Thyroid gland (tissue), 4 donors: ENCODE data around the gene VIT. TPM values are rescaled to one million over a fixed set of nuclear protein-coding genes. Genes with fewer than 3 reads are reported as not detected.

Experiments used
- DNase-seq, 2 donors: peaks; one replicate each; pipeline ENCODE4 v3.0.0-alpha.2; 2019
- H3K27ac ChIP-seq, 3 donors: fragments of 200-600 bp; sonication (generic); 1 replicate in 2 of 3; 2 replicates in 1 of 3; pipeline ENCODE4 v1.5.1; 2016 to 2019; ENCODE audit warnings: mild to moderate bottlenecking in 1 of 3, moderate library complexity in 1 of 3
- H3K27me3 ChIP-seq: fragments of 200-600 bp; sonication (generic); one replicate; pipeline ENCODE4 v1.5.1; 2019
- H3K36me3 ChIP-seq, 2 donors: fragments of 200-600 bp; sonication (generic); one replicate each; pipeline ENCODE4 v1.5.1; 2016 to 2019
- H3K4me1 ChIP-seq, 2 donors: fragments of 200-600 bp; sonication (generic); one replicate each; pipeline ENCODE4 v1.5.1; 2017 to 2019
- H3K4me3 ChIP-seq, 3 donors: fragments of 200-600 bp; sonication (generic); replicated peaks in 1 of 3; 1 replicate in 2 of 3; 2 replicates in 1 of 3; pipeline ENCODE4 v1.5.1; 2016; ENCODE audit warnings: mild to moderate bottlenecking in 1 of 3
- H3K9me3 ChIP-seq: fragments of 200-600 bp; sonication (generic); one replicate; pipeline ENCODE4 v1.5.1; 2017
- CTCF ChIP-seq, 6 experiments: fragments of 200-600 bp in 3 of 6; fragments of 450-650 bp in 3 of 6; sonication (generic) in 3 of 6; IDR thresholded peaks; one replicate each; pipeline ENCODE4 v1.5.1; 2016 to 2019; ENCODE audit warnings: antibody characterized with exemption in 6 of 6, mild to moderate bottlenecking in 2 of 6, inconsistent platforms in 1 of 6, moderate library complexity in 1 of 6
- POLR2A ChIP-seq, 2 donors: fragments of 450-650 bp; IDR thresholded peaks; one replicate each; pipeline ENCODE4 v1.6.1; 2017; ENCODE audit warnings: antibody characterized with exemption in 2 of 2, mild to moderate bottlenecking in 2 of 2, moderate library complexity in 1 of 2
- WGBS, 2 donors: methylation state at CpG; one replicate each; pipeline ENCODE4 v1.1.5; 2017; 5-methylcytosine and 5-hydroxymethylcytosine counted together
- intact Hi-C: fragments of 100-400 bp; cut with DNase I; formaldehyde crosslinking; loops from one replicate; pipeline ENCODE4 v1.15.1; 2023
- total RNA-seq, 4 donors: library from RNA; depleted of rRNA; stranded (reverse); fragments of >200 nt; gene quantifications; one replicate each; pipeline ENCODE4 v1.2.3, GENCODE V29; 2016

The VIT gene
- total RNA-seq, 4 donors from 2014 or later: 9.4 to 24.7 (median 20.6) TPM

DNA sequence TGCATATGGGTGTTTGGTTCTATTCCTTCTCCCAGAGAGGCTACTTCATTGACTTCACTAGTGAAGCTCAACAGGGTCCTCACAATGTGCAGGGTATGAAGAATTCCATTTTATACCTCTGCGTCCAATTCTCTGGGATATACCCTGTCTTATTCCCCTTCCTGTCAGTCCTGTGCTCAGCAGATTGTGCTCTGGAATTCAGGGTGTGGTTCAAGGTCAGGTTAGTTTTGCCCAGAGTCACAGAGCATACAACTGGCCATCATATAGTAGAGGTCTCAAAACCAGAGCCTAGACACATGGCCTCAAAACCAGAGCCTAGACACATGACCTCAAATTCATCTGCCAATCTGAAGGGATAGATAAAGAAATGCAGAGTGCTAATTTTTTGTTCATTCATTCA is 38.8 kb upstream of the VIT start:
- no peaks in the 10 kb centered on the region for H3K27me3 ChIP-seq
- WGBS, 2 donors: 91 to 96% methylated on average over 1 of the region's 1 CpG
- TF ChIP-seq CTCF (IDR thresholded peaks at IDR 0.05) (no peak), POLR2A (IDR thresholded peaks at IDR 0.05) (no peak)
- H3K36me3 ChIP-seq: no peaks in the 10 kb centered on the region
- H3K9me3 ChIP-seq: no peaks in the 10 kb centered on the region
- DNase-seq: no peak
- no peaks in the 10 kb centered on the region for H3K4me1 ChIP-seq
- H3K4me3 ChIP-seq: no peak overlapping the region
- H3K27ac ChIP-seq: no peak overlapping the region
- intact Hi-C loops: no loop called here

- 65 to 70% methylated on average over 1 of the region's 1 CpG for WGBS, 2 donors
- Histone ChIP-seq H3K27me3 (no peaks in the 10 kb centered on the region), H3K27ac (no peak overlapping the region), H3K4me1 (no peaks in the 10 kb centered on the region), H3K4me3 (no peak overlapping the region), H3K36me3 (no peaks in the 10 kb centered on the region), H3K9me3 (no peaks in the 10 kb centered on the region)
- no peak for TF ChIP-seq POLR2A (IDR thresholded peaks at IDR 0.05)
- no peak for TF ChIP-seq CTCF (IDR thresholded peaks at IDR 0.05)
- no peak for DNase-seq
- intact Hi-C loops: no loop called here
Measured at GRCh38 chr2:36658277-36658748, 38.2 kb upstream of the VIT start.

DNA sequence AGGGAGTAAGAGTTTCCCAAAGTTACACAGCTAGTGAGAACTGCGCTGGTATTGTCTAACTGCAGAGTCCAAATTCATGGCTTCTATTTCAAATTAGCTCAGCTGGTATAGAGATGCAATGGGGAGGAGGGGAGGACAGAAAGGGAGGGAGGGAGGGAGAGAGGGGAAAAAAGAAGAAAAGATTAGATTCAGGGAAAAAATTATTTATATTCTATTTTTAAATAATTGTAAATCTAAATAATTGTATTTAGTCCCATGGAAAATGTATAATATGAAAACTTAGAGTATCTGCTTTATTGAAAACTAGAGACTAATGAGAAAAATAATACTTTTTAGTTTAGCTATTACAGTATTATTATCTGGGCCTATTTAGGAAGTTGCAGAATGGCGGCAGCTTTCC is 37.3 kb upstream of the VIT start:
- WGBS, 2 donors: 72 to 95% methylated on average over 2 of the region's 2 CpGs
- intact Hi-C loops: no loop called here
- H3K27me3 ChIP-seq: no peaks in the 10 kb centered on the region
- TF ChIP-seq CTCF (IDR thresholded peaks at IDR 0.05): no peak
- no peak for TF ChIP-seq POLR2A (IDR thresholded peaks at IDR 0.05)
- no peaks in the 10 kb centered on the region for H3K36me3 ChIP-seq
- no peak overlapping the region for H3K27ac ChIP-seq
- no peaks in the 10 kb centered on the region for H3K9me3 ChIP-seq
- H3K4me3 ChIP-seq: no peak overlapping the region
- H3K4me1 ChIP-seq: no peaks in the 10 kb centered on the region
- no peak for DNase-seq

GRCh38 chr2:36659872-36660312 is 36.6 kb upstream of the VIT start:
- Histone ChIP-seq H3K36me3 (no peaks in the 10 kb centered on the region), H3K27ac (no peak overlapping the region), H3K4me1 (no peaks in the 10 kb centered on the region), H3K4me3 (no peak overlapping the region), H3K27me3 (no peaks in the 10 kb centered on the region), H3K9me3 (no peaks in the 10 kb centered on the region)
- intact Hi-C loops: loop anchor here (10.0 kb wide), 2 partner anchors 145 to 315 kb away; no protein-coding TSS in a partner anchor
- TF ChIP-seq CTCF (IDR thresholded peaks at IDR 0.05) (no peak), POLR2A (IDR thresholded peaks at IDR 0.05) (no peak)
- no peak for DNase-seq

GRCh38 chr2:36662638-36663037 is 33.9 kb upstream of the VIT start:
- no peak for DNase-seq
- H3K4me1 ChIP-seq: no peaks in the 10 kb centered on the region
- H3K9me3 ChIP-seq: no peaks in the 10 kb centered on the region
- 90% methylated on average over 8 of the region's 8 CpGs for WGBS, 2 donors
- no peak overlapping the region for H3K4me3 ChIP-seq
- TF ChIP-seq POLR2A (IDR thresholded peaks at IDR 0.05) (no peak), CTCF (IDR thresholded peaks at IDR 0.05) (no peak)
- intact Hi-C loops: loop anchor here (10.0 kb wide), 2 partner anchors 148 to 318 kb away; no protein-coding TSS in a partner anchor
- H3K36me3 ChIP-seq: no peaks in the 10 kb centered on the region
- H3K27ac ChIP-seq: no peak overlapping the region
- H3K27me3 ChIP-seq: no peaks in the 10 kb centered on the region
